Colonic mucosa (tissue), 4 donors: ENCODE results near the gene GSDME. TPM values are rescaled to one million over a fixed set of nuclear protein-coding genes. Genes with fewer than 3 reads are reported as not detected.

Source experiments
- DNase-seq: peaks from one replicate; pipeline ENCODE4 v3.0.0-alpha.2; 2020
- H3K27ac ChIP-seq: fragments of 200-600 bp; one replicate; pipeline ENCODE4 v1.8.0; 2021
- H3K27me3 ChIP-seq: fragments of 200-600 bp; one replicate; pipeline ENCODE4 v1.8.0; 2021
- H3K36me3 ChIP-seq: fragments of 200-600 bp; one replicate; pipeline ENCODE4 v1.8.0; 2021
- H3K4me1 ChIP-seq: fragments of 200-600 bp; one replicate; pipeline ENCODE4 v1.8.0; 2021; ENCODE audit warnings: mild to moderate bottlenecking
- H3K4me3 ChIP-seq: fragments of 200-600 bp; one replicate; pipeline ENCODE4 v1.8.0; 2021
- H3K9ac ChIP-seq, 2 donors: one replicate each; pipeline ENCODE4 v1.7.0; 2013; ENCODE audit warnings: control low read depth in 2 of 2, low read depth in 2 of 2, low read length in 2 of 2
- H3K9me3 ChIP-seq: fragments of 200-600 bp; one replicate; pipeline ENCODE4 v1.8.0; 2021
- CTCF ChIP-seq: fragments of 200-600 bp; IDR thresholded peaks from one replicate; pipeline ENCODE4 v1.8.0; 2022; ENCODE audit warnings: antibody characterized with exemption, mild to moderate bottlenecking
- intact Hi-C: fragments of 100-400 bp; cut with DNase I; formaldehyde crosslinking; loops from one replicate; pipeline ENCODE4 v1.14.1; 2022
- total RNA-seq, 2 donors: library from RNA; stranded (reverse); fragmentation: NEBNext Ultra II Directional in 1 of 2; extraction: Animal tissue kit (Norgen Biotek cat#: 25700) in 1 of 2; gene quantifications; one replicate each; pipeline ENCODE4 v1.2.1, GENCODE V29; 2021
- donor health status: healthy.
- donor health status: DM: no; HTN: no; CAD: no.
- donor health status: DM: no; HTN: no; CAD: no.

Gene GSDME
- total RNA-seq, 2 donors from 2014 or later, result 0.62 to 1.0 TPM

- Histone ChIP-seq H3K4me3 (no peak overlapping the region), H3K4me1 (no peaks in the 10 kb centered on the region), H3K36me3 (no peaks in the 10 kb centered on the region), H3K9me3 (no peaks in the 10 kb centered on the region), H3K27me3 (no peaks in the 10 kb centered on the region), H3K27ac (no peak overlapping the region), H3K9ac (no peak overlapping the region)
- DNase-seq, result no peak
- TF ChIP-seq CTCF, result no peak
- intact Hi-C loops, result no loop called here
Observed at GRCh38 chr7:24705461-24705954, 51.8 kb downstream of the GSDME start.

GRCh38 chr7:24704311-24704710 lies 53.0 kb downstream of the GSDME start:
- no peaks in the 10 kb centered on the region for H3K4me1 ChIP-seq
- no peaks in the 10 kb centered on the region for H3K36me3 ChIP-seq
- no peak overlapping the region for H3K9ac ChIP-seq
- no peak overlapping the region for H3K27ac ChIP-seq
- no peaks in the 10 kb centered on the region for H3K9me3 ChIP-seq
- TF ChIP-seq CTCF, result no peak
- no peak for DNase-seq
- intact Hi-C loops, result no loop called here
- H3K4me3 ChIP-seq, result no peak overlapping the region
- H3K27me3 ChIP-seq, result no peaks in the 10 kb centered on the region

GRCh38 chr7:24703296-24703695 lies 54.0 kb downstream of the GSDME start:
- intact Hi-C loops, result no loop called here
- TF ChIP-seq CTCF, result no peak
- no peaks in the 10 kb centered on the region for H3K9me3 ChIP-seq
- H3K36me3 ChIP-seq, result no peaks in the 10 kb centered on the region
- H3K27ac ChIP-seq, result no peak overlapping the region
- no peak for DNase-seq
- no peak overlapping the region for H3K4me3 ChIP-seq
- H3K4me1 ChIP-seq, result no peaks in the 10 kb centered on the region
- H3K9ac ChIP-seq, result no peak overlapping the region
- H3K27me3 ChIP-seq, result no peaks in the 10 kb centered on the region

GRCh38 chr7:24702755-24703154 lies 54.5 kb downstream of the GSDME start:
- no peak for TF ChIP-seq CTCF
- Histone ChIP-seq H3K4me3 (no peak overlapping the region), H3K36me3 (no peaks in the 10 kb centered on the region), H3K4me1 (no peaks in the 10 kb centered on the region), H3K9ac (no peak overlapping the region), H3K27ac (no peak overlapping the region), H3K27me3 (no peaks in the 10 kb centered on the region), H3K9me3 (no peaks in the 10 kb centered on the region)
- no peak for DNase-seq
- intact Hi-C loops, result no loop called here

- H3K36me3 ChIP-seq, result no peaks in the 10 kb centered on the region
- TF ChIP-seq CTCF, result no peak
- no peak overlapping the region for H3K9ac ChIP-seq
- intact Hi-C loops, result no loop called here
- H3K27me3 ChIP-seq, result no peaks in the 10 kb centered on the region
- H3K27ac ChIP-seq, result no peak overlapping the region
- no peaks in the 10 kb centered on the region for H3K9me3 ChIP-seq
- no peaks in the 10 kb centered on the region for H3K4me1 ChIP-seq
- no peak for DNase-seq
- H3K4me3 ChIP-seq, result no peak overlapping the region
Observed at GRCh38 chr7:24701261-24702235, 55.7 kb downstream of the GSDME start.
